Measurements from ENCODE around the gene OR52E8. TPM values are rescaled to one million over a fixed set of nuclear protein-coding genes. Genes with fewer than 3 reads are reported as not detected.

OR52E8 gene
- not detected in 2 replicates for total RNA-seq (2014; rRNA removed; shearing (Covaris generic))
- not detected in 2 replicates for total RNA-seq (2022)
- Bru-seq, nascent RNA = not detected
- BruChase-seq, experiment 1, labeled RNA remaining after a 6-hour chase = not detected
- not detected for BruChase-seq, experiment 2, labeled RNA remaining after a 2-hour chase
- long read RNA-seq = 0 reads

DNA sequence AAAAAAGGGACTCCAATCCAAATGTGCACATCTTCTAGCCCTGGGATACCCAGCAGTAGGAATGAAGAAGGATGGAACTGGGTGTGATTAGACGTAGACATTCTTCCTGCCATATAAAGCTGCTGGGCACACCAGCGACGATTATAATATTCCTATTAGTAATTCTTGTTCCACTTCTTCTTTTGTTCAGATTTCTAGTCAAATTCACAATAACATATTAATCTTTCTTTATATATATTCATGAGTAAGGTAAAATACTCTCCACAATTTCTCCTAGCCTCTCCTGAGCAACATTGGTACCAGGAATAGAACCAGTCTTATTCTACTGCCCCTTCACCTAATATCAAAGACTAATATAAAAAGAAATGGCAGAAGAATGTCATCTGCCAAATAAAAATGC, at the start of gene OR52E8:
Gene OR52E8 (minus strand): TSS at position 101 of the 400 bp plus-strand sequence. CDS start 0 bp downstream, at position 101.
- TF ChIP-seq, protein P1, sequence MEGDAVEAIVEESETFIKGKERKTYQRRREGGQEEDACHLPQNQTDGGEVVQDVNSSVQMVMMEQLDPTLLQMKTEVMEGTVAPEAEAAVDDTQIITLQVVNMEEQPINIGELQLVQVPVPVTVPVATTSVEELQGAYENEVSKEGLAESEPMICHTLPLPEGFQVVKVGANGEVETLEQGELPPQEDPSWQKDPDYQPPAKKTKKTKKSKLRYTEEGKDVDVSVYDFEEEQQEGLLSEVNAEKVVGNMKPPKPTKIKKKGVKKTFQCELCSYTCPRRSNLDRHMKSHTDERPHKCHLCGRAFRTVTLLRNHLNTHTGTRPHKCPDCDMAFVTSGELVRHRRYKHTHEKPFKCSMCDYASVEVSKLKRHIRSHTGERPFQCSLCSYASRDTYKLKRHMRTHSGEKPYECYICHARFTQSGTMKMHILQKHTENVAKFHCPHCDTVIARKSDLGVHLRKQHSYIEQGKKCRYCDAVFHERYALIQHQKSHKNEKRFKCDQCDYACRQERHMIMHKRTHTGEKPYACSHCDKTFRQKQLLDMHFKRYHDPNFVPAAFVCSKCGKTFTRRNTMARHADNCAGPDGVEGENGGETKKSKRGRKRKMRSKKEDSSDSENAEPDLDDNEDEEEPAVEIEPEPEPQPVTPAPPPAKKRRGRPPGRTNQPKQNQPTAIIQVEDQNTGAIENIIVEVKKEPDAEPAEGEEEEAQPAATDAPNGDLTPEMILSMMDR (conservative IDR thresholded peaks at IDR 0.05; ENCODE audit: low read length) = no peak
- TF ChIP-seq EZH2phosphoT487 (IDR thresholded peaks at IDR 0.05; ENCODE audit: borderline replicate concordance, low read depth, low read length) = no peak
- POLR2A ChIA-PET = no interaction called here
- Histone ChIP-seq H2AFZ (ENCODE audit: low read length) (no peak within 1 kb of the TSS), H3K4me2 (ENCODE audit: low read length) (no peak within 1 kb of the TSS), H3K36me3 (ENCODE audit: insufficient read depth, low read length) (no peaks in the 10 kb centered on the region), H3K9me3 (ENCODE audit: low read length) (peaks cover 10% of the 10 kb centered on the region; the same call in 1 of the 2 replicates), H4K20me1 (ENCODE audit: insufficient read depth, low read length) (no peaks in the 10 kb centered on the region), H3K9me2 (ENCODE audit: insufficient read depth, low read length) (no peaks in the 10 kb centered on the region), H3K4me1 (ENCODE audit: insufficient read depth, low read length, poor library complexity, severe bottlenecking) (no peaks in the 10 kb centered on the region), H3K27ac (ENCODE audit: low read depth, low read length, poor library complexity, severe bottlenecking) (no peak within 1 kb of the TSS), H3K79me2 (ENCODE audit: insufficient read depth, low read depth, low read length) (no peaks in the 10 kb centered on the region), H3K4me3 (ENCODE audit: low read depth, low read length, poor library complexity, severe bottlenecking) (no peak within 1 kb of the TSS)
- CTCF ChIA-PET (ENCODE audit: unreplicated experiment) = no interaction called here
- no peak for DNase-seq (ENCODE audit: low spot score)
- intact Hi-C loops (cut with micrococcal nuclease; ENCODE audit: unreplicated experiment) = no loop called here
- no TSS peak for BruUV-seq (replicated peaks)

DNA sequence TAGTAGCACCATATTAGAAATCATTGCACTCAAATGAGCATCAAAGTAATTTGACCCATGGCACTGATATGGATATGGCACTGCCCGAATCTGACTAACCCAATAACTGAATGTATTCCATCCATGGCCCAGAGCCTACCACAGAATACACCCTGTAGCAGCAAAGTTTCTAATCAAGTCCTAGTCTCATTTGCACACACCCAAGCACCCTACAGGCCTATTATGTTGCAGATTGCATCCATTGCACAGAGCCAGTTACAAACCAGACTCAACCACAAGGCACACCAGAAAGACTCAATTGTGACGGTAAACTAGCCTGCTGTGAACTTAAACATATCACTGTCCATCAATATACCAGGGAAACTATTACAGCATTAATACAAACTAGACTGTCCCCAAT, 42.0 kb upstream of the OR52E8 start:
- Histone ChIP-seq H3K9me2 (ENCODE audit: insufficient read depth, low read length) (no peaks in the 10 kb centered on the region), H3K4me1 (ENCODE audit: insufficient read depth, low read length, poor library complexity, severe bottlenecking) (no peaks in the 10 kb centered on the region), H3K9me3 (ENCODE audit: low read length) (no peaks in the 10 kb centered on the region), H2AFZ (ENCODE audit: low read length) (no peak overlapping the region), H4K20me1 (ENCODE audit: insufficient read depth, low read length) (no peaks in the 10 kb centered on the region), H3K4me3 (ENCODE audit: low read depth, low read length, poor library complexity, severe bottlenecking) (no peak overlapping the region), H3K4me2 (ENCODE audit: low read length) (no peak overlapping the region), H3K36me3 (ENCODE audit: insufficient read depth, low read length) (no peaks in the 10 kb centered on the region), H3K79me2 (ENCODE audit: insufficient read depth, low read depth, low read length) (no peaks in the 10 kb centered on the region), H3K27ac (ENCODE audit: low read depth, low read length, poor library complexity, severe bottlenecking) (no peak overlapping the region)
- ChIA-PET POLR2A (no interaction called here), CTCF (ENCODE audit: unreplicated experiment) (no interaction called here)
- BruUV-seq (replicated peaks) = no TSS peak
- intact Hi-C loops (cut with micrococcal nuclease; ENCODE audit: unreplicated experiment) = no loop called here
- TF ChIP-seq EZH2phosphoT487 (IDR thresholded peaks at IDR 0.05; ENCODE audit: borderline replicate concordance, low read depth, low read length) = no peak
- TF ChIP-seq, protein P1 (conservative IDR thresholded peaks at IDR 0.05; ENCODE audit: low read length) = no peak
- no peak for DNase-seq (ENCODE audit: low spot score)

DNA sequence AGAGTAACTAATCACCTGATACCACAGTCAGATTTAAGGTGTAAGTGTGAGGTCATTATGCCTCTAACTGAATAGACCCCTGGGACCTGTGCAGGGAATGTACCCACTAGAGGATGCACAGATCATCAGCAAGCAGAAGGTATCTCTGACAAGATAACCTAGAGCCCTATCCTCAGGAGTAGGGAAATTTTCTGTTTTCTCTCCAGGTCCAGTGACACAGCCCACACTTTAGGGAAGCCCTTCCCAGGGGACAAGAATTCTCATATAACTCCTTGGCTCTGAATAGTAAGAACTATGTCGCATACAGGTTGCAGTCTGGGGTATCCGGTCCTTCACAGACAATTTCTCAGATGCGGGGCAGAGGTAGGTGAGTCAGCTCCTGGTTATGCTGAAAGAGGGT, 35.4 kb upstream of the OR52E8 start, which contains the start of gene OR52E5:
Gene OR52E5 (plus strand): TSS at position 301 of the 400 bp plus-strand sequence. CDS start 7,569 bp downstream, outside the sequence.
- no peaks in the 10 kb centered on the region for H3K9me2 ChIP-seq (ENCODE audit: insufficient read depth, low read length)
- ChIA-PET CTCF (ENCODE audit: unreplicated experiment) (no interaction called here), POLR2A (no interaction called here)
- no peaks in the 10 kb centered on the region for H3K9me3 ChIP-seq (ENCODE audit: low read length)
- H3K27ac ChIP-seq (ENCODE audit: low read depth, low read length, poor library complexity, severe bottlenecking) = no peak within 1 kb of the TSS
- intact Hi-C loops (cut with micrococcal nuclease; ENCODE audit: unreplicated experiment) = no loop called here
- H2AFZ ChIP-seq (ENCODE audit: low read length) = no peak within 1 kb of the TSS
- no peak for DNase-seq (ENCODE audit: low spot score)
- H3K4me3 ChIP-seq (ENCODE audit: low read depth, low read length, poor library complexity, severe bottlenecking) = no peak within 1 kb of the TSS
- H4K20me1 ChIP-seq (ENCODE audit: insufficient read depth, low read length) = no peaks in the 10 kb centered on the region
- H3K4me1 ChIP-seq (ENCODE audit: insufficient read depth, low read length, poor library complexity, severe bottlenecking) = no peaks in the 10 kb centered on the region
- no TSS peak for BruUV-seq (replicated peaks)
- TF ChIP-seq EZH2phosphoT487 (IDR thresholded peaks at IDR 0.05; ENCODE audit: borderline replicate concordance, low read depth, low read length) = no peak
- no peak within 1 kb of the TSS for H3K4me2 ChIP-seq (ENCODE audit: low read length)
- no peaks in the 10 kb centered on the region for H3K36me3 ChIP-seq (ENCODE audit: insufficient read depth, low read length)
- no peaks in the 10 kb centered on the region for H3K79me2 ChIP-seq (ENCODE audit: insufficient read depth, low read depth, low read length)

Measured in OCI-LY7 (cell line).